Measurements from ENCODE around the gene ZXDC. TPM values are rescaled to one million over a fixed set of nuclear protein-coding genes. Genes with fewer than 3 reads are reported as not detected.

ZXDC gene
- total RNA-seq, 4 donors from 2014 or later: 25.9 to 47.6 (median 35.3) TPM

DNA sequence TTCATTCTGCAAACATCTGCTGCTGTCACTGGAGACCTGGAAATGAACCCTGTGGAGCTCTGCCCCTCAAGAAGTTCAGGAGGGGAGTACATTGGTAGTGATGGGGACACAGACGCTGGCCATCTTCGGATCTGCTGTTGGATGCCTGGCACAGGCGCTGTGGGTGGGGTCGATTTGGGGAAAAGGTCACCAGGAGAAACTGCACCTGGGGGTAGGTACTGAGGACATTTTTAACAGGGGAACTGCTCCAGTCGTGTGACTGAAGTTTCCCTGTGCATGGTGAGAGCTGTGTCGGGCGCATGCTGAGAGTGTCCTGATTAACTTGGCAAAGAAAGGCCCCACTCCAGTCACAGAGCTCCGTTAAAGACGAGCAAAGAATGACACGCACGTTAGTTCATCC lies 38.5 kb upstream of the ZXDC start:
- H3K9me3 ChIP-seq: no peaks in the 10 kb centered on the region
- no peak overlapping the region for H3K27ac ChIP-seq
- no peak for ATAC-seq
- H3K4me3 ChIP-seq: no peak overlapping the region
- 20 to 88% methylated on average over 1 to 6 of the region's 11 CpGs for WGBS, 2 donors (ENCODE audit: low coverage in 1 of 2)
- no peak for TF ChIP-seq POLR2A (IDR thresholded peaks at IDR 0.05)
- peaks cover 16% of the 10 kb centered on the region for H3K27me3 ChIP-seq
- H3K4me1 ChIP-seq: no peaks in the 10 kb centered on the region
- H3K36me3 ChIP-seq: no peaks in the 10 kb centered on the region

DNA sequence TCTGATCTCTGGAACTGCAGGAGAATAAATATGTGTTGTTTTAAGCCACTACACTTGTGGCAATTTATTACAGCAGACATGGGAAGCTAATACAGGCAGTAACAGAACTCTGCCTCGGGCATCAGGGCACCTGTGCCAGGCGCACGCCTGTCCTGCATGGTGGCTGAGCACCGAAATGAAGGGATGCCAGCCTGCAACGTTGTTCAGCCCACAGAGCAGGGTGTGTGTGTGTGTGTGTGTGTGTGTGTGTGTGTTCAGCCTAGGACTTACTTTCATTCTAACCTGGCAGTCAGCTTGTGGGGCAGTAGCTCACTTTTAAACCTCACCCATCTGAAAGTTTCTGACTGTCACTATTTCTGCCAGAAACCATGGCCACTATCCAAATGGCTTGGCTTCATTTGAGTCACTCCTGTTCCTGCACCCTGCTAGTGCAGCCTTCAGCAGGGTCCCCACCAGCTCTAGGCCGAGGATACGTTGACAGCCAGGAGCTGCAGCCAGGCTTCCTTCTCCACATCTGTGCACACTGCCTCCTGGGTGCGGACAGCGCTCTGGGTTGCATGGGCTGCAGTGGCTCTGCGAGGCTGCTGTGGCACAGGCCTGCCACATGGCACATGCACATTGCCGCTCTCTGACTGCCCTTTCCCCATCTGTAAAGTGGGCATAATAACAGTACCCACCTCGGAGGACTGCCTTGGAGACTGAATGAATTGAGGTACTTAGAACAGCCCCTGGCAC lies 37.4 kb upstream of the ZXDC start:
- Histone ChIP-seq H3K4me1 (no peaks in the 10 kb centered on the region), H3K4me3 (no peak overlapping the region), H3K36me3 (no peaks in the 10 kb centered on the region), H3K27ac (no peak overlapping the region), H3K9me3 (no peaks in the 10 kb centered on the region), H3K27me3 (peaks cover 11% of the 10 kb centered on the region)
- ATAC-seq: no peak
- TF ChIP-seq, protein P1, sequence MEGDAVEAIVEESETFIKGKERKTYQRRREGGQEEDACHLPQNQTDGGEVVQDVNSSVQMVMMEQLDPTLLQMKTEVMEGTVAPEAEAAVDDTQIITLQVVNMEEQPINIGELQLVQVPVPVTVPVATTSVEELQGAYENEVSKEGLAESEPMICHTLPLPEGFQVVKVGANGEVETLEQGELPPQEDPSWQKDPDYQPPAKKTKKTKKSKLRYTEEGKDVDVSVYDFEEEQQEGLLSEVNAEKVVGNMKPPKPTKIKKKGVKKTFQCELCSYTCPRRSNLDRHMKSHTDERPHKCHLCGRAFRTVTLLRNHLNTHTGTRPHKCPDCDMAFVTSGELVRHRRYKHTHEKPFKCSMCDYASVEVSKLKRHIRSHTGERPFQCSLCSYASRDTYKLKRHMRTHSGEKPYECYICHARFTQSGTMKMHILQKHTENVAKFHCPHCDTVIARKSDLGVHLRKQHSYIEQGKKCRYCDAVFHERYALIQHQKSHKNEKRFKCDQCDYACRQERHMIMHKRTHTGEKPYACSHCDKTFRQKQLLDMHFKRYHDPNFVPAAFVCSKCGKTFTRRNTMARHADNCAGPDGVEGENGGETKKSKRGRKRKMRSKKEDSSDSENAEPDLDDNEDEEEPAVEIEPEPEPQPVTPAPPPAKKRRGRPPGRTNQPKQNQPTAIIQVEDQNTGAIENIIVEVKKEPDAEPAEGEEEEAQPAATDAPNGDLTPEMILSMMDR (IDR thresholded peaks at IDR 0.05): no peak
- TF ChIP-seq EP300 (IDR thresholded peaks at IDR 0.05) (no peak), POLR2A (IDR thresholded peaks at IDR 0.05) (no peak), POLR2AphosphoS5 (IDR thresholded peaks at IDR 0.05) (no peak)
- 20 to 87% methylated on average over 1 to 3 of the region's 12 CpGs for WGBS, 2 donors (ENCODE audit: low coverage in 1 of 2)

DNA sequence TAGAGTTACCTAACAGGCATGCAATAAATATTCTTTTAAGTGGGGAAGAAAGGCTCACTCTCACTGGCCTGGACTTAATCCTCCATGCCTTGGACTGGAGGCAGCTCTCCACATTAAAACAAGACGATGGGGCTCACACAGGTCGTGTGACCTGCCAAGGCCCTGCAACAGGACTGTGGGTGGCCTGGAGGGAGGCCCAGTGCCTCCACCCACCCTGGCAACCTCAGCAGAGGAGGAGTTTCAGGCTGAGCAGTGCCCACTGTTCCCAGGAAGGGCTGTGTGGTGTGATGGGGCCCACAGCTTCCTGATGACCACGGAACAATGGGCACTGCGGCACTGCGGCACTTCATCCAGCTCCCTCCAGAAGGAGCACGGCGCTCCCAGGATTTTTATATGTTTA lies 36.3 kb upstream of the ZXDC start:
- no peak for ATAC-seq
- Histone ChIP-seq H3K36me3 (no peaks in the 10 kb centered on the region), H3K9me3 (no peaks in the 10 kb centered on the region), H3K4me3 (no peak overlapping the region), H3K27me3 (peaks cover under 1% of the 10 kb centered on the region), H3K4me1 (no peaks in the 10 kb centered on the region), H3K27ac (no peak overlapping the region)
- TF ChIP-seq POLR2A (IDR thresholded peaks at IDR 0.05) (no peak), POLR2AphosphoS5 (IDR thresholded peaks at IDR 0.05) (no peak), EP300 (IDR thresholded peaks at IDR 0.05) (no peak)
- TF ChIP-seq, protein P1 (IDR thresholded peaks at IDR 0.05): no peak
- WGBS, 2 donors (ENCODE audit: low coverage in 1 of 2): 48 to 96% methylated on average over 3 to 5 of the region's 7 CpGs

DNA sequence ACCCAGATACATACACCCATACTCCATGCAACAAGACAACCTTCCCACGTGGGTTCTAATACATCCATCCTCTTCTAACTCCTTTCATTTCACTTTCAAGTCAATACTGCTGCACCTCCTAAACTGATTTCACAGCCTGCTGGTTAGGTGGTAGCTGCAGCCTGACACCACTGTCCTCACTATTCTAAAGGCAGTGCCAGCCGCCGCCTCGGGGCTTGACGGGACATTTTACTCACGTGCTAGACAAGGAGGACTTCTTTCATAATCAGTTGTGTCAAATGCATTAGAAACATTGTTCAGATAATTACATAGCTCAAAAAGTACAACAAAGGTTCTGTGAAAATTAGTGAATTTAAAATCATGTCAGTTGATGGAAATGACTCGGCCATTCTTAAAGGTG lies 35.6 kb upstream of the ZXDC start:
- no peak overlapping the region for H3K4me3 ChIP-seq
- H3K27me3 ChIP-seq: no peaks in the 10 kb centered on the region
- no peak for ATAC-seq
- no peak overlapping the region for H3K27ac ChIP-seq
- no peak for TF ChIP-seq POLR2A (IDR thresholded peaks at IDR 0.05)
- TF ChIP-seq, protein P1 (IDR thresholded peaks at IDR 0.05): no peak
- no peak for TF ChIP-seq POLR2AphosphoS5 (IDR thresholded peaks at IDR 0.05)
- TF ChIP-seq EP300 (IDR thresholded peaks at IDR 0.05): no peak
- no peaks in the 10 kb centered on the region for H3K36me3 ChIP-seq
- WGBS, 2 donors (ENCODE audit: low coverage in 1 of 2): 73 to 93% methylated on average over 2 to 7 of the region's 7 CpGs
- no peaks in the 10 kb centered on the region for H3K4me1 ChIP-seq
- no peaks in the 10 kb centered on the region for H3K9me3 ChIP-seq

DNA sequence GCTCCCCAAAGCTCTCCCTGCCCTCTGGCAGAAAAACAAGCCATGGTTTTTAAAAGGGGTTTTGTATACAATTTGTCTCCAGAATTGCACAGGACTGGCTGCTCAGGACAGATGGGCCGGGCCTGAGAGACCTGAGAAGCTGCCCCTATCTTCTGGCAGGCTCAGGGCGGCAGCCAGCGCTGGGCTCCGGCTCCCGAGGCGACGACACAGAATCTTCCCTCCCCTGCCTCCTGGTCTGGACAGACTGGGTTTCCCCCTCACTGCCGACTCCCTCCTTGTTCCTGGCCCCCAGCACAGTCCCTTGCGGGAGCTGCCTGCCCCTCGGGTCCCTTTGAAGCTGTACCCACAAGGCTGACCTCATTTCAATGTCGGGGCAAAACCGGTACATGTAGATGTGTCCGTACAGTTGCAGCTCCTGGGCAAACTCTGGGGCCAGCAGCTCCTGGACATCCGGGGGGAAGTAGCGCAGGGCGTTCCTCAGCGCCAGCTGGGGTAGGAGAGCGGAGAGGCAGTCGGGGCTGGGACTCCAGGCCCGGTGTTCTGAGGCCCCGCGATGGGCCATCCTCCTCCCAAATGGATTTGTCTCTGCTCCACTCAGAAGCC lies 34.7 kb upstream of the ZXDC start:
- TF ChIP-seq EP300 (IDR thresholded peaks at IDR 0.05): no peak
- TF ChIP-seq POLR2A (IDR thresholded peaks at IDR 0.05): no peak
- no peak for TF ChIP-seq POLR2AphosphoS5 (IDR thresholded peaks at IDR 0.05)
- TF ChIP-seq, protein P1 (IDR thresholded peaks at IDR 0.05): no peak
- H3K27me3 ChIP-seq: peaks cover 6% of the 10 kb centered on the region
- no peak overlapping the region for H3K27ac ChIP-seq
- WGBS, 2 donors (ENCODE audit: low coverage in 1 of 2): 100% methylated on average over 1 of the region's 22 CpGs; no CpG with 5 or more reads in 1 of the 2 donors
- no peaks in the 10 kb centered on the region for H3K36me3 ChIP-seq
- no peaks in the 10 kb centered on the region for H3K4me1 ChIP-seq
- ATAC-seq: no peak
- H3K9me3 ChIP-seq: no peaks in the 10 kb centered on the region
- no peak overlapping the region for H3K4me3 ChIP-seq

Data from gastroesophageal sphincter (tissue), 4 donors.